IPS DF 6.9 (cell line): ENCODE results near the gene EDC3.
A peak's percentile ranks its signal among the peaks of the same experiment; 100 is the strongest.

ENCODE experiments used
- DNase-seq: peaks from one replicate; pipeline ENCODE4 v3.0.0-alpha.2; 2013; ENCODE audit warnings: low read depth, low spot score
- H3K27ac ChIP-seq: one replicate; pipeline ENCODE4 v1.5.1; 2013; ENCODE audit warnings: low read length, control low read depth
- H3K27me3 ChIP-seq: 2 replicates; pipeline ENCODE4 v1.6.1; 2013; ENCODE audit warnings: mild to moderate bottlenecking, low read length; ENCODE audit not compliant: control insufficient read depth, insufficient read depth
- H3K36me3 ChIP-seq: 2 replicates; pipeline ENCODE4 v1.6.1; 2013; ENCODE audit warnings: low read length; ENCODE audit not compliant: control insufficient read depth, insufficient read depth
- H3K4me1 ChIP-seq: 2 replicates; pipeline ENCODE4 v1.6.1; 2013; ENCODE audit warnings: low read length; ENCODE audit not compliant: control insufficient read depth, insufficient read depth
- H3K4me3 ChIP-seq: 2 replicates; pipeline ENCODE4 v1.5.1; 2013; ENCODE audit warnings: mild to moderate bottlenecking, low read length
- H3K9me3 ChIP-seq: 2 replicates; pipeline ENCODE4 v1.6.1; 2013; ENCODE audit warnings: low read length, inconsistent platforms; ENCODE audit not compliant: control insufficient read depth, insufficient read depth
- WGBS: extraction: QIAGEN DNeasy Blood & Tissue Kit; methylation state at CpG from one replicate; pipeline ENCODE4 v1.1.7; 2013; ENCODE audit warnings: mixed read lengths, missing lambda C conversion rate; ENCODE audit not compliant: insufficient read length, insufficient coverage; 5-methylcytosine and 5-hydroxymethylcytosine counted together

The EDC3 gene

GRCh38 chr15:74710319-74711094 is 14.7 kb upstream of the EDC3 start:
- no CpG with 5 or more reads among the region's 3 CpGs for WGBS
- Histone ChIP-seq H3K4me1 (no peaks in the 10 kb centered on the region), H3K27me3 (no peaks in the 10 kb centered on the region), H3K9me3 (no peaks in the 10 kb centered on the region), H3K27ac (no peak overlapping the region), H3K36me3 (no peaks in the 10 kb centered on the region), H3K4me3 (no peak overlapping the region)
- DNase-seq, result no peak

- H3K4me1 ChIP-seq, result no peaks in the 10 kb centered on the region
- H3K9me3 ChIP-seq, result no peaks in the 10 kb centered on the region
- no peaks in the 10 kb centered on the region for H3K36me3 ChIP-seq
- no CpG with 5 or more reads among the region's 3 CpGs for WGBS
- no peak for DNase-seq
- H3K27me3 ChIP-seq, result no peaks in the 10 kb centered on the region
- no peak overlapping the region for H3K27ac ChIP-seq
- H3K4me3 ChIP-seq, result no peak overlapping the region
These were observed 14.1 kb upstream of the EDC3 start for GRCh38 chr15:74709892-74710291.

- Histone ChIP-seq H3K9me3 (no peaks in the 10 kb centered on the region), H3K4me3 (no peak overlapping the region), H3K36me3 (no peaks in the 10 kb centered on the region), H3K27me3 (no peaks in the 10 kb centered on the region), H3K4me1 (no peaks in the 10 kb centered on the region), H3K27ac (no peak overlapping the region)
- no CpG with 5 or more reads among the region's 1 CpG for WGBS
- no peak for DNase-seq
These were observed 13.2 kb upstream of the EDC3 start for GRCh38 chr15:74709011-74709410.

- Histone ChIP-seq H3K9me3 (no peaks in the 10 kb centered on the region), H3K27ac (no peak overlapping the region), H3K27me3 (no peaks in the 10 kb centered on the region), H3K36me3 (no peaks in the 10 kb centered on the region), H3K4me1 (no peaks in the 10 kb centered on the region), H3K4me3 (no peak overlapping the region; the same call in 1 of the 2 replicates)
- DNase-seq, result no peak
- WGBS, result no CpG with 5 or more reads among the region's 2 CpGs
These were observed 984 bp upstream of the EDC3 start for GRCh38 chr15:74696808-74697207.

- no peaks in the 10 kb centered on the region for H3K27me3 ChIP-seq
- H3K36me3 ChIP-seq, result no peaks in the 10 kb centered on the region
- peak overlapping the region; percentile 83; the same call in 1 of the 2 replicates for H3K4me3 ChIP-seq
- WGBS, result no CpG with 5 or more reads among the region's 10 CpGs
- H3K4me1 ChIP-seq, result no peaks in the 10 kb centered on the region
- no peaks in the 10 kb centered on the region for H3K9me3 ChIP-seq
- DNase-seq, result no peak
- H3K27ac ChIP-seq, result no peak overlapping the region
These were observed 540 bp upstream of the EDC3 start for GRCh38 chr15:74696398-74696729.

GRCh38 chr15:74692327-74692726 is 3.5 kb downstream of the EDC3 start:
- DNase-seq, result no peak
- no CpG with 5 or more reads among the region's 1 CpG for WGBS

GRCh38 chr15:74683758-74684157 is 12.1 kb downstream of the EDC3 start:
- no peaks in the 10 kb centered on the region for H3K36me3 ChIP-seq
- no CpG with 5 or more reads among the region's 1 CpG for WGBS
- no peak for DNase-seq
- H3K4me3 ChIP-seq, result no peak overlapping the region
- no peak overlapping the region for H3K27ac ChIP-seq
- no peaks in the 10 kb centered on the region for H3K9me3 ChIP-seq
- no peaks in the 10 kb centered on the region for H3K27me3 ChIP-seq
- no peaks in the 10 kb centered on the region for H3K4me1 ChIP-seq

More at GRCh38 chr15:74692327-74692726, 3.5 kb downstream of the EDC3 start:
- Histone ChIP-seq H3K27ac (no peak overlapping the region), H3K27me3 (no peaks in the 10 kb centered on the region), H3K4me3 (no peak overlapping the region), H3K36me3 (no peaks in the 10 kb centered on the region), H3K4me1 (no peaks in the 10 kb centered on the region), H3K9me3 (no peaks in the 10 kb centered on the region)

- no CpG with 5 or more reads among the region's 3 CpGs for WGBS
- H3K4me3 ChIP-seq, result no peak overlapping the region
These were observed 12.9 kb downstream of the EDC3 start for GRCh38 chr15:74682954-74683353.

GRCh38 chr15:74680456-74680855 is 15.4 kb downstream of the EDC3 start:
- no peak overlapping the region for H3K27ac ChIP-seq
- H3K36me3 ChIP-seq, result no peaks in the 10 kb centered on the region
- H3K4me1 ChIP-seq, result no peaks in the 10 kb centered on the region
- DNase-seq, result no peak
- no peaks in the 10 kb centered on the region for H3K27me3 ChIP-seq
- no peaks in the 10 kb centered on the region for H3K9me3 ChIP-seq
- no CpG with 5 or more reads among the region's 2 CpGs for WGBS
- H3K4me3 ChIP-seq, result no peak overlapping the region

More at GRCh38 chr15:74682954-74683353, 12.9 kb downstream of the EDC3 start:
- no peaks in the 10 kb centered on the region for H3K36me3 ChIP-seq
- H3K9me3 ChIP-seq, result no peaks in the 10 kb centered on the region
- H3K27me3 ChIP-seq, result no peaks in the 10 kb centered on the region
- no peaks in the 10 kb centered on the region for H3K4me1 ChIP-seq
- H3K27ac ChIP-seq, result no peak overlapping the region
- no peak for DNase-seq

- no peaks in the 10 kb centered on the region for H3K9me3 ChIP-seq
- H3K4me1 ChIP-seq, result no peaks in the 10 kb centered on the region
- H3K27me3 ChIP-seq, result no peaks in the 10 kb centered on the region
- H3K36me3 ChIP-seq, result no peaks in the 10 kb centered on the region
- no CpG with 5 or more reads among the region's 7 CpGs for WGBS
- DNase-seq, result no peak
- no peak overlapping the region for H3K4me3 ChIP-seq
- H3K27ac ChIP-seq, result no peak overlapping the region
These were observed 19.0 kb downstream of the EDC3 start for GRCh38 chr15:74676801-74677200.

GRCh38 chr15:74674161-74674560 is 21.7 kb downstream of the EDC3 start:
- Histone ChIP-seq H3K27ac (no peak overlapping the region), H3K27me3 (no peaks in the 10 kb centered on the region), H3K36me3 (peaks cover 4% of the 10 kb centered on the region; the same call in 1 of the 2 replicates), H3K4me3 (no peak overlapping the region), H3K9me3 (no peaks in the 10 kb centered on the region), H3K4me1 (no peaks in the 10 kb centered on the region)
- DNase-seq, result no peak
- WGBS, result no CpG with 5 or more reads among the region's 3 CpGs
